ENCODE results near the gene ATXN7. TPM values are rescaled to one million over a fixed set of nuclear protein-coding genes. Genes with fewer than 3 reads are reported as not detected.

Gene ATXN7
- total RNA-seq, 8 experiments from 2014 or later: 5.1 to 35.5 (median 10.4) TPM

Other genes starting within 250 kb of the ATXN7 start
- gene SNTN, start 211.2 kb upstream of the ATXN7 start, total RNA-seq: under 1 TPM in 5 of 8 experiments, not detected in 3; 0.09 to 0.38 (median 0.14) TPM
- 1 to 10 TPM in 2 of 8 experiments, under 1 TPM in 6; 0.22 to 1.4 (median 0.38) TPM for gene C3orf49, start 44.6 kb upstream of the ATXN7 start, total RNA-seq
- 10 to 100 TPM; 53.3 to 97.1 (median 72.1) TPM for gene THOC7, start 62 bp upstream of the ATXN7 start, total RNA-seq
- 10 to 100 TPM in 2 of 8 experiments, not detected in 6; 11.4 to 12.1 TPM for gene SCAANT1, start 48.5 kb downstream of the ATXN7 start, total RNA-seq
- 100 to 1,000 TPM in 4 of 8 experiments, 10 to 100 TPM in 4; 77.9 to 140 (median 105) TPM for gene PSMD6, start 159.6 kb downstream of the ATXN7 start, total RNA-seq

Measured in motor neuron (in vitro differentiated cells).